H9 (cell line): ENCODE measurements around the gene CFAP54. TPM values are rescaled to one million over a fixed set of nuclear protein-coding genes. Genes with fewer than 3 reads are reported as not detected.

Experiments
- DNase-seq: peaks from one replicate; pipeline ENCODE4 v3.0.0-alpha.2; 2017
- H2AFZ ChIP-seq: one replicate; pipeline ENCODE4 v1.6.1; 2013; ENCODE audit warnings: mild to moderate bottlenecking, low read length, control low read depth, moderate library complexity
- H2AK5ac ChIP-seq: 2 replicates; pipeline ENCODE4 v1.6.1; 2013; ENCODE audit warnings: low read length, control low read depth, mixed read lengths; ENCODE audit not compliant: insufficient read length
- H2BK120ac ChIP-seq: one replicate; pipeline ENCODE4 v1.6.1; 2013; ENCODE audit warnings: low read depth, mild to moderate bottlenecking, low read length, control low read depth, inconsistent platforms; ENCODE audit not compliant: poor library complexity, severe bottlenecking
- H2BK12ac ChIP-seq: 2 replicates; pipeline ENCODE4 v1.6.1; 2013; ENCODE audit warnings: low read length, control low read depth, mixed read lengths, low read depth; ENCODE audit not compliant: insufficient read length
- H2BK15ac ChIP-seq: 2 replicates; pipeline ENCODE4 v1.6.1; 2013; ENCODE audit warnings: low read depth, low read length, control low read depth
- H2BK20ac ChIP-seq: one replicate; pipeline ENCODE4 v1.6.1; 2013; ENCODE audit warnings: low read depth, mild to moderate bottlenecking, low read length, control low read depth, inconsistent platforms; ENCODE audit not compliant: poor library complexity, severe bottlenecking
- H2BK5ac ChIP-seq: 2 replicates; pipeline ENCODE4 v1.6.1; 2013; ENCODE audit warnings: low read length, control low read depth, mixed read lengths; ENCODE audit not compliant: insufficient read length
- H3K14ac ChIP-seq: 2 replicates; pipeline ENCODE4 v1.6.1; 2013; ENCODE audit warnings: low read length, control low read depth; ENCODE audit not compliant: insufficient read depth
- H3K18ac ChIP-seq: 2 replicates; pipeline ENCODE4 v1.6.1; 2013; ENCODE audit warnings: low read depth, mild to moderate bottlenecking, mixed read lengths, low read length, control low read depth; ENCODE audit not compliant: insufficient read length
- H3K23ac ChIP-seq: 2 replicates; pipeline ENCODE4 v1.6.1; 2013; ENCODE audit warnings: low read length, control low read depth, mixed read lengths, low read depth; ENCODE audit not compliant: insufficient read length
- H3K23me2 ChIP-seq: 2 replicates; pipeline ENCODE4 v1.6.1; 2013; ENCODE audit warnings: low read depth, mild to moderate bottlenecking, mixed read lengths, low read length, control low read depth; ENCODE audit not compliant: insufficient read length, poor library complexity, severe bottlenecking
- H3K27ac ChIP-seq: 2 replicates; pipeline ENCODE4 v1.5.1; 2013; ENCODE audit warnings: low read length, control low read depth, mixed read lengths, low read depth; ENCODE audit not compliant: insufficient read length
- H3K27me3 ChIP-seq: 2 replicates; pipeline ENCODE4 v1.6.1; 2013; ENCODE audit warnings: low read length, control low read depth, inconsistent platforms; ENCODE audit not compliant: insufficient read depth
- H3K4ac ChIP-seq: 2 replicates; pipeline ENCODE4 v1.6.1; 2013; ENCODE audit warnings: low read depth, mild to moderate bottlenecking, control low read depth, inconsistent platforms, low read length, moderate library complexity
- H3K4me1 ChIP-seq: 2 replicates; pipeline ENCODE4 v1.6.1; 2013; ENCODE audit warnings: low read length, control low read depth, inconsistent platforms; ENCODE audit not compliant: insufficient read depth
- H3K4me2 ChIP-seq: 2 replicates; pipeline ENCODE4 v1.6.1; 2013; ENCODE audit warnings: low read length, control low read depth, mixed read lengths; ENCODE audit not compliant: insufficient read length, insufficient read depth
- H3K56ac ChIP-seq: 2 replicates; pipeline ENCODE4 v1.6.1; 2013; ENCODE audit warnings: low read depth, mild to moderate bottlenecking, mixed read lengths, low read length, control low read depth; ENCODE audit not compliant: insufficient read length
- H3K79me1 ChIP-seq: 2 replicates; pipeline ENCODE4 v1.6.1; 2013; ENCODE audit warnings: low read depth, mild to moderate bottlenecking, moderate library complexity, low read length, control low read depth, inconsistent platforms; ENCODE audit not compliant: insufficient read depth, poor library complexity, severe bottlenecking
- H3K79me2 ChIP-seq: 2 replicates; pipeline ENCODE4 v1.6.1; 2013; ENCODE audit warnings: low read length, control low read depth, inconsistent platforms; ENCODE audit not compliant: insufficient read depth
- H3K9ac ChIP-seq: 2 replicates; pipeline ENCODE4 v1.6.1; 2013; ENCODE audit warnings: low read length, control low read depth, mixed read lengths; ENCODE audit not compliant: insufficient read length; ENCODE audit errors: extremely low read depth
- H3K9me3 ChIP-seq: one replicate; pipeline ENCODE4 v1.6.1; 2013; ENCODE audit warnings: low read depth, low read length, inconsistent platforms; ENCODE audit not compliant: control insufficient read depth
- H3T11ph ChIP-seq: one replicate; pipeline ENCODE4 v1.6.1; 2013; ENCODE audit warnings: mild to moderate bottlenecking, low read length, control low read depth, inconsistent platforms
- H4K20me1 ChIP-seq: one replicate; pipeline ENCODE4 v1.6.1; 2013; ENCODE audit not compliant: control insufficient read depth, insufficient read length, insufficient read depth
- H4K5ac ChIP-seq: 2 replicates; pipeline ENCODE4 v1.6.1; 2013; ENCODE audit warnings: low read depth, mild to moderate bottlenecking, mixed read lengths, low read length, control low read depth; ENCODE audit not compliant: insufficient read length
- H4K8ac ChIP-seq: replicated peaks from 2 replicates; pipeline ENCODE4 v1.6.1; 2013; ENCODE audit warnings: low read length, control low read depth, mixed read lengths, low read depth; ENCODE audit not compliant: insufficient read length
- H4K91ac ChIP-seq: 2 replicates; pipeline ENCODE4 v1.6.1; 2013; ENCODE audit warnings: low read depth, mild to moderate bottlenecking, moderate library complexity, mixed read lengths, low read length, control low read depth; ENCODE audit not compliant: insufficient read length
- H3K27ac Mint-ChIP-seq, 3 experiments: 2 replicates in 2 of 3; 3 replicates in 1 of 3; pipeline ENCODE4 v1.8.0; 2020 to 2021; ENCODE audit warnings: mixed read lengths in 3 of 3, mild to moderate bottlenecking in 1 of 3, moderate library complexity in 1 of 3
- H3K27me3 Mint-ChIP-seq: 2 replicates; pipeline ENCODE4 v1.8.0; 2021; ENCODE audit warnings: low read depth, mild to moderate bottlenecking, moderate library complexity, mixed read lengths
- H3K36me3 Mint-ChIP-seq, 3 experiments: 2 replicates in 2 of 3; 3 replicates in 1 of 3; pipeline ENCODE4 v1.8.0; 2020 to 2021; ENCODE audit warnings: low read depth in 3 of 3, mixed read lengths in 3 of 3; ENCODE audit not compliant: insufficient read depth in 1 of 3
- H3K4me1 Mint-ChIP-seq, 2 experiments: 2 replicates each; pipeline ENCODE4 v1.8.0; 2020; ENCODE audit warnings: mixed read lengths in 2 of 2
- H3K4me3 Mint-ChIP-seq, 2 experiments: 2 replicates in 1 of 2; 3 replicates in 1 of 2; pipeline ENCODE4 v1.8.0; 2020 to 2021; ENCODE audit warnings: mild to moderate bottlenecking in 2 of 2, mixed read lengths in 2 of 2, moderate library complexity in 1 of 2
- H3K9me3 Mint-ChIP-seq, 2 experiments: 2 replicates in 1 of 2; 3 replicates in 1 of 2; pipeline ENCODE4 v1.8.0; 2020; ENCODE audit warnings: mild to moderate bottlenecking in 2 of 2, mixed read lengths in 2 of 2, moderate library complexity in 1 of 2
- CTCF ChIP-seq: fragments of 200-600 bp; sonication (generic); conservative IDR thresholded peaks from 3 replicates; pipeline ENCODE4 v1.8.0; 2021; ENCODE audit warnings: antibody characterized with exemption, mild to moderate bottlenecking
- total RNA-seq: library from RNA; stranded (reverse); gene quantifications from 2 replicates; pipeline ENCODE4 v1.2.1, GENCODE V29; 2021

The CFAP54 gene
- total RNA-seq, 1 experiment from 2014 or later, result 0.24 TPM

- Histone ChIP-seq H4K20me1 (no peaks in the 10 kb centered on the region), H3K27ac (no peak overlapping the region), H4K5ac (no peak overlapping the region), H3K9ac (no peak overlapping the region), H3K14ac (no peak overlapping the region), H2AFZ (no peak overlapping the region), H3K18ac (no peak overlapping the region), H3K27me3 (no peaks in the 10 kb centered on the region), H2AK5ac (no peak overlapping the region), H3K4me1 (no peaks in the 10 kb centered on the region), H3K23me2 (no peaks in the 10 kb centered on the region), H3K9me3 (no peaks in the 10 kb centered on the region), H4K8ac (no peak overlapping the region), H3K79me2 (no peaks in the 10 kb centered on the region), H2BK12ac (no peak overlapping the region), H4K91ac (no peak overlapping the region), H3T11ph (no peak overlapping the region), H3K4ac (no peak overlapping the region), H3K79me1 (no peaks in the 10 kb centered on the region), H2BK120ac (no peak overlapping the region), H2BK20ac (no peak overlapping the region), H2BK15ac (no peak overlapping the region), H3K56ac (no peak overlapping the region), H2BK5ac (no peak overlapping the region), H3K4me2 (no peak overlapping the region), H3K23ac (no peak overlapping the region)
- Mint-ChIP-seq H3K36me3 (0 out of 7 replicates have a peak, but pooled peaks cover 0 to 1% (median 0%) of the 10 kb centered on the region in 3 experiments), H3K4me1 (no peaks in the 10 kb centered on the region), H3K27ac (no peak overlapping the region), H3K4me3 (no peak overlapping the region), H3K9me3 (peaks cover 3 to 5% of the 10 kb centered on the region in 2 experiments; a peak in 3 of 5 replicates), H3K27me3 (no peaks in the 10 kb centered on the region)
- no peak for TF ChIP-seq CTCF
- DNase-seq, result no peak
Observed at GRCh38 chr12:96803969-96804368, 314.6 kb downstream of the CFAP54 start.
